SHP77 treated with DMSO at 0.1 percent for 48 hours (cell line): ENCODE data around the gene MAGIX.

Experiments used
- DNase-seq: peaks from one replicate; lab custom pipeline; 2025; lab: John Stamatoyannopoulos, UW

MAGIX gene

DNA sequence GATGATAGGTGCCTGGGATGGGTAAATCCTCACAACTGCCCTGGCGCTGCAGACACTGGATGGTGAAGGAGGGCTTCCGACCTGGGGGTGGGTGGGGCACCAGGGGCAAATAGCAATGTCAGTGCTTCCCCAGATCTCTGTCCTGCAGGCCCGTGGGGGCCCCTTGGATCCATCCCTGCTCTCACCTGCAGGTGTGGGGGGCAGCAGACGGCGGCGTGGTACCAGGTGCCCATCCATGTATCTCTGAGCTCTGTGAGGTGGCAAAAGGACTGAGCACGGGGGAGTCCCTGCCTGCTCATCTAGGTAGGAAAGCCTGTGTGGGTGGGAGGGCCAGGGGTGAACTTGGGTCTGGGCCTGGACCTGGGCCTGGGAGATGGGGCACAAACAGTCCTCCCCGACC is 44.0 kb downstream of the MAGIX start:
- no peak for DNase-seq

DNA sequence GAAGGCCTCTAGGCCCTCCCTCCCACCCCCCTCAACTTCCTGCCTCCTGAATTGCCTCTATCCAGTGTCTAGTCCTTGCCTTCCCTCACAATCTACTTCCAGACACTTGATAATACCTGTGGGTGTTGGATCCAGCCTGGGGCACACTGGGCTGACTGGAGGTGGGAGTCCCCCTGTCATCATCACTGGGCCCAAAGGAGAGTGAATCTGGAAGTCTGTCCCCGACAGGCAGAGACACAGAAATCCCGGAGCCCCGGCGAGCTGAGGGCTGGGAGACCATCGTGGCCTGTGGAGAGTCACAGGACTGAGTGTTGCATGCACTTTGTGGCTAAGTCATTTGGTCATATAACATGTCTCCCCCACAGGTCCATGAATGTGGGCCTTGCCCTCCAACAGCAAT is 45.8 kb downstream of the MAGIX start:
- DNase-seq: no peak

DNA sequence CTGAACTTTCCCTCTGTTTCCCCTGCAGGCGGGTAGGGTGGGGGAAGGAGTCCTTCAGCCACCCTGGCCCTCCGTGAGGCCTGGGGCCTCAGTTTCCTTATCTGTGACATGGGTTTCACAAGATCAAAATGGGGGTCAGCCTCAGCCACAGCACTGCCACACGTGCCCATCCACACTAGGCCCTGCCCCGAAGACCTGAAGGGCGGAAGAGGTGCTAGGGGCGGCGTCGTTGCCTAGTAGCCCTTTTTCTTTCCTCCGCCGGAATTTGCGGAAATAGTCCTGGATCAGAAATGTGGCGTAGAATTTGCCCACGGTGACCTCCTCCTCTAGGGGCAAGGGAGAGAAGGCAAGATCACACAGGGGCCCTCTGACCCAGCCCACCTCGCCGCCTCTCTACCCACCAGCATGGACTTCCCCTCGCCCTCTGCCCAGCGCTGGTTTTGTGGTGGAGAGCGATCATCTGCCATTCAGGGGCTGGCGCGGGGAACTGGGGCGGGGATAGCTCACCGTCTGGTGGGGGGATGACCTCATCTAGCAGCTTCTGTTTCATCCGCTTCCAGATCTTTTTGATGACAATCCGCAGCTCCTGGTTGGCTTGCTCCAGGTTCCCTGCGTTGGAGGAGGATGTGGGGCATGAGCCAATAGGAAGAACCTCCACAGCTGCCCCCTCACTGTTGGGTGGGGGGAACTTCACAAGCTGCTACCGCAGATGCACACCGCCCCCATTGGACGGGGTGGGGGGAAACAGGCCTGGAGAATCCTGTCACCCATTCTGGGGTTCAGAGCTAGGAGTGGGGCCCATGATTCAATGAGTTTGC is 47.1 kb downstream of the MAGIX start:
- DNase-seq: no peak

DNA sequence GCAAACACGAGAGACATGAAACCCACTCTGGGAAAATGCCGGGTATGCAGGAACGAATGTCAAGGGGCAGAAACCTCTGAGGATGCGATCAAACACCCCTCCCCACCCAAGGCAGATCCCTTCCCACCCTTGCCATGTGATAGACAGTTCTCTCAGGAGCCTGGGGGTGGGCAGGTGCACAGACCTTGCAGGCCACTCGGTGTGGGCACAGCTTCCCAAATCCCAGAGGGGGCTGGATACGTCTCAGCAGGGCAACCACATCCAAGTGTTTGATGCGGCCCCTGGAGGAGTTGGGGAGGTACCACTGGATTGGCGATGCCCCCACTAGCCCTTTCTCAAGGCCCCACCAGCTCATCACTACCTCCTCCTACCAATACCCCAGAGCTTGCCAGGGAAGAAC is 47.8 kb downstream of the MAGIX start:
- no peak for DNase-seq

DNA sequence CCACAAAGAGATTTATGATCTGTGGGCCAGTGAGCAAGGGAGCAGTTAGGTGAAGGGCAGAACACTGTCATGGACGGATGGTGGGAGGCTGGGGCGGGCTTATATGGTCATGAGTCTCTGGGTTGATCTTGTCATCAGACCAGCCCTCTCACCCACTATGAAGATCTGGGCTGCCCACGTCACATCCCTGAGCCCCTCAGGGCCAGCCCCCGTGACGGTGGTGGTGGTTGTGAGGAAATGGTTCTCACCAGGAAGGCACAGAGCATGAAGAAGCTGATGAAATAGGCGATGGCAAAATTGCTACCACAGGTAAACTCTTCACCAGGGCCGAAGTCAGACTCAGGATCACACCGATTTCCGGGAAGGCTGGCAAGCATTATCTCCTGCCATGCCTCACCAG is 48.5 kb downstream of the MAGIX start:
- DNase-seq: no peak

DNA sequence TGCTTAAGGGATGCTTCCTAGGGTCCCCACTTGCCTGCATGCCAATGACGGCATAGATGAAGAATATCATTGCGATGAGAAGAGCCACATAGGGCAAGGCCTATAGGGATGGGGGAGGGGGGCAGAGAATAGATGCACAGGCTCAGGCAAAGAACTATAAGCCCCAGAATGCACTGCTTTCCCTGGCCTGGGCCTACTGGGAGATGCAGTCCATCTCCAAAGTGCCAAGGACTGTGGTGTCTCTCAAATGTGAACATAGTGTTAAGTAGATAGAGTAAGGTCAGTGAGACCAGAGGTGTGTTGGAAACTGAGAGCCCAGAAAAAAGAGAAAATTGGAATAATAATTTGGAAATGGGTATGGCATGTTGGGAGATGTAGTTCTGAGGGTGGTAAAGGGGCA is 49.7 kb downstream of the MAGIX start:
- no peak for DNase-seq

DNA sequence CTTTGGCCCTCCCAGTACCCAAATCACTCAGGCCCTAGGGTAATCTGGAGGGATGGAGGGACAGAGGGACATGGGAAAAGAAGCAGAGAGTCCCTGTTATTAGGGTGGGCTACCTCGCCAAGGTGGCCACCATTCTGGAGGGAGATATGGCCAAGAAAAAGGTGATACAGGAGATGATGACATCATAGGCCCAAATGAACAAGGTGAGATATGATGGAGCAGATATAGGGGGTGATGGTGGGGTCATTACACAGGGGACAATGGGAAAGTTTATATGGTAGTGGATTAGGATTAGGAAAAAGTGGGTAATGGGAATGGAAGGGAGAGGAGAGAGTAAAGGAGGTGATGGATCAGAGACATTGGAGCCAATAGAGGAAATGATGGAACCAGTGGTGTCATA is 50.3 kb downstream of the MAGIX start:
- DNase-seq: no peak

DNA sequence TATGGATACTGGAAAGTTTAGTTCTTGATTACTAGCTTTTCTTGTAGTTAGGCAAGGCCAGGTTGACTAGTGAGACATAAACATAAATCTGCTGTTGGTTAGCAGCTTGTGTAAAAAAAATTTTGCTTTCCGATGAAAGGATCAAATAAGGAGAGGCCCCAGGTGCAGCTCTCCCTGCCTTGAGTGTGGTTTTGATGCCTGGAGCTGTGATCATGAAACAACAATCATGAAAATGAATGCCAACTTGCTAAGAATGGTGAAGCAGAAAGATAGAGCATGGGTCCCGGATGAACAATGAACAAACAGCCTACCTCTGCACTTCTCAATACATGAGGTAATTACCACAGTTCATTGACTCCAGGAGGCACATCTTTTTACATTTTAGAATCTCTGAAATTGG is 51.9 kb downstream of the MAGIX start:
- DNase-seq: no peak

DNA sequence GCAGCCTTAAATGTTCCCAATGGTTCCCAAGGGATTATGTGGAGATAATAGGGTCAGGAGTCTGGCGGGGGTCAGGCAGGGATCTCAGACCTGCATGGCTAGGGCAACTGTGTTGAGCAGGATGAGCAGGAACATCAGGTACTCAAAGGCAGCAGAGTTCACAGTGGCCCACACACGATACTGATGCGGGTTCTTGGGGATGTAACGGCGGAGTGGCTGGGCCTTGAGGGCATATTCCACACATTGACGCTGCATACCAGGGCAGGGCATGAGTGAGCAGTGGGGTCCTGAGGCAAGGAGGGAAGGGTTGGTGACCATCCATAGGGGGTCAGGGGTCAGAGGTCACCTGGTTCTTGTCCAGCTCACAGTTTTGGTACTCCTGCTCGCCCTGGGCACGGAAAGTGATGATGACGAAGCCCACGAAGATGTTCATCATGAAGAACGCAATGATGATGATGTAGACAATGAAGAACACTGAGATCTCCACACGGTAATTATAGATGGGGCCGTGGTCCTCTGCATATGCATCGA is 52.5 kb downstream of the MAGIX start:
- no peak for DNase-seq
